HepG2 (cell line): ENCODE data around the gene RRP8. TPM values are rescaled to one million over a fixed set of nuclear protein-coding genes. Genes with fewer than 3 reads are reported as not detected.

Experiments used
- ATAC-seq: fragments of 200-7000 bp; cut with Tn5 transposase; 3 replicates; pipeline ENCODE4 v1.9.1; 2020; ENCODE audit warnings: mild to moderate bottlenecking, moderate library complexity
- BruUV-seq: library from RNA; stranded (reverse); fragments of 400-500 nt; replicated peaks from 2 replicates; lab custom pipeline; 2021; lab: Mats Ljungman, UMichigan
- CTCF ChIA-PET: fragments of 300-600 bp; formaldehyde crosslinking; extraction: SDS; loops from one replicate; lab custom pipeline; 2021; ENCODE audit warnings: low total read pairs, inconsistent platforms, low intra/inter-chr PET ratio; lab: Yijun Ruan, JAX
- POLR2A ChIA-PET: fragments of 350-600 bp; sonication (Branson Sonifier 250); formaldehyde crosslinking; loops from one replicate; lab custom pipeline; 2020; ENCODE audit warnings: antibody characterized with exemption, inconsistent platforms; lab: Yijun Ruan, JAX
- DNase-seq: peaks from one replicate; pipeline ENCODE4 v3.0.0-alpha.2; 2015; ENCODE audit warnings: low spot score
- FAIRE-seq: peaks from 3 replicates; lab custom pipeline; 2011; peaks lifted over from hg19 to GRCh38; lab: Jason Lieb, UNC
- H2AFZ ChIP-seq: one replicate; pipeline ENCODE4 v1.6.1; 2011; ENCODE audit warnings: low read length, inconsistent platforms
- H3K27ac ChIP-seq: fragments of 300-600 bp; 3 replicates; pipeline ENCODE4 v1.8.0; 2011; ENCODE audit warnings: mixed run types, mild to moderate bottlenecking, mixed read lengths, low read length, inconsistent platforms; ENCODE audit not compliant: insufficient read depth; ENCODE audit errors: extremely low read length
- H3K27me3 ChIP-seq, 2 experiments: fragments of 200-600 bp in 1 of 2; 2 replicates in 1 of 2; 3 replicates in 1 of 2; pipeline versions ENCODE4 v1.6.0 to v1.8.0; 2011; ENCODE audit warnings: low read length in 2 of 2, mild to moderate bottlenecking in 2 of 2, moderate library complexity in 2 of 2, inconsistent platforms in 1 of 2; ENCODE audit not compliant: insufficient read depth in 2 of 2, control insufficient read depth in 1 of 2
- H3K36me3 ChIP-seq, 2 experiments: fragments of 200-600 bp in 1 of 2; replicated peaks in 1 of 2; 2 replicates in 1 of 2; 3 replicates in 1 of 2; pipeline versions ENCODE4 v1.5.1 to v1.8.0; 2011; ENCODE audit warnings: low read length in 2 of 2, inconsistent platforms in 1 of 2; ENCODE audit not compliant: insufficient read depth in 2 of 2, control insufficient read depth in 1 of 2
- H3K4me1 ChIP-seq: 2 replicates; pipeline ENCODE4 v1.5.1; 2012; ENCODE audit warnings: low read length, inconsistent platforms; ENCODE audit not compliant: insufficient read depth
- H3K4me2 ChIP-seq: 2 replicates; pipeline ENCODE4 v1.6.0; 2011; ENCODE audit warnings: low read depth, low read length, inconsistent platforms
- H3K4me3 ChIP-seq, 3 experiments: fragments of 200-600 bp in 1 of 3; sonication (generic), shearing (Covaris generic) in 1 of 3; replicated peaks in 1 of 3; 2 replicates each; pipeline ENCODE4 v1.5.1; 2011 to 2016; ENCODE audit warnings: low read length in 3 of 3, inconsistent platforms in 2 of 3, low read depth in 2 of 3, mild to moderate bottlenecking in 2 of 3, control low read depth in 1 of 3, mixed read lengths in 1 of 3; ENCODE audit not compliant: insufficient read depth in 1 of 3
- H3K79me2 ChIP-seq: one replicate; pipeline ENCODE4 v1.6.1; 2011; ENCODE audit warnings: low read length, inconsistent platforms; ENCODE audit not compliant: insufficient read depth
- H3K9ac ChIP-seq: 2 replicates; pipeline ENCODE4 v1.6.0; 2011; ENCODE audit warnings: mild to moderate bottlenecking, low read depth, low read length, inconsistent platforms; ENCODE audit not compliant: insufficient read depth
- H3K9me3 ChIP-seq: 2 replicates; pipeline ENCODE4 v1.5.1; 2012; ENCODE audit warnings: mild to moderate bottlenecking, low read length
- H4K20me1 ChIP-seq: 2 replicates; pipeline ENCODE4 v1.6.0; 2011; ENCODE audit warnings: inconsistent platforms, mild to moderate bottlenecking, low read length, moderate library complexity; ENCODE audit not compliant: insufficient read depth
- ATAD3A ChIP-seq: sonication (generic); formaldehyde crosslinking; IDR thresholded peaks from 2 replicates; pipeline ENCODE4 v1.4.0; 2020; ENCODE audit warnings: missing genetic modification reagents
- ATF4 ChIP-seq, 2 experiments: fragments of 450-650 bp in 1 of 2; sonication (generic) in 1 of 2; formaldehyde crosslinking; IDR thresholded peaks; 2 replicates each; pipeline versions ENCODE4 v1.5.0 to v1.8.0; 2020 to 2022; ENCODE audit warnings: mild to moderate bottlenecking in 1 of 2, missing genetic modification reagents in 1 of 2
- CCAR2 ChIP-seq: fragments of 200-400 bp; formaldehyde crosslinking; optimal IDR thresholded peaks from 2 replicates; pipeline ENCODE3; 2018; ENCODE audit warnings: low read depth, mild to moderate bottlenecking, low read length, moderate library complexity
- CHD4 ChIP-seq: fragments of 200-600 bp; sonication (generic); IDR thresholded peaks from 2 replicates; pipeline ENCODE4 v1.7.0; 2017; ENCODE audit warnings: mild to moderate bottlenecking, low read length, borderline replicate concordance
- FLYWCH1 ChIP-seq: sonication (generic); formaldehyde crosslinking; IDR thresholded peaks from 2 replicates; pipeline ENCODE4 v1.8.1; 2023; ENCODE audit warnings: mild to moderate bottlenecking, missing genetic modification reagents
- GTF2F1 ChIP-seq: fragments of 150-350 bp; IDR thresholded peaks from 2 replicates; pipeline ENCODE4 v1.6.1; 2014; ENCODE audit warnings: low read length
- HHEX ChIP-seq: IDR thresholded peaks from 2 replicates; pipeline ENCODE4 v1.6.1; 2016; ENCODE audit warnings: control low read depth
- HMGA1 ChIP-seq: sonication (generic); formaldehyde crosslinking; conservative IDR thresholded peaks from 2 replicates; pipeline ENCODE4 v1.4.0; 2020; ENCODE audit warnings: missing genetic modification reagents
- HNF4G ChIP-seq, 2 experiments: sonication (generic) in 1 of 2; formaldehyde crosslinking in 1 of 2; IDR thresholded peaks; 2 replicates each; pipeline versions ENCODE4 v1.4.0 to v1.6.1; 2011 to 2020; ENCODE audit warnings: borderline replicate concordance in 2 of 2, low read depth in 2 of 2, mild to moderate bottlenecking in 2 of 2, low read length in 1 of 2, missing genetic modification reagents in 1 of 2, moderate library complexity in 1 of 2
- MATR3 ChIP-seq: sonication (generic); formaldehyde crosslinking; IDR thresholded peaks from 2 replicates; pipeline ENCODE4 v1.4.0; 2020; ENCODE audit warnings: missing genetic modification reagents
- PRPF4 ChIP-seq: fragments of 200-400 bp; formaldehyde crosslinking; IDR thresholded peaks from 2 replicates; pipeline ENCODE4 v1.6.1; 2016; ENCODE audit warnings: low read length, low read depth; ENCODE audit not compliant: poor library complexity, severe bottlenecking
- TP53 ChIP-seq: sonication (generic); formaldehyde crosslinking; conservative IDR thresholded peaks from 2 replicates; pipeline ENCODE4 v1.4.0; 2020; ENCODE audit warnings: missing genetic modification reagents
- ZMYM3 ChIP-seq: sonication (generic); formaldehyde crosslinking; IDR thresholded peaks from 2 replicates; pipeline ENCODE4 v1.5.1; 2020; ENCODE audit warnings: mild to moderate bottlenecking, missing genetic modification reagents
- ZNF282 ChIP-seq: fragments of 450-650 bp; IDR thresholded peaks from 2 replicates; pipeline ENCODE4 v1.6.1; 2018; ENCODE audit not compliant: partially characterized antibody
- ZNF296 ChIP-seq: sonication (generic); formaldehyde crosslinking; conservative IDR thresholded peaks from 2 replicates; pipeline ENCODE4 v1.5.0; 2020; ENCODE audit warnings: mild to moderate bottlenecking, missing genetic modification reagents
- ZNF770 ChIP-seq: sonication (generic); formaldehyde crosslinking; IDR thresholded peaks from 2 replicates; pipeline ENCODE4 v1.5.0; 2020; ENCODE audit warnings: mild to moderate bottlenecking, missing genetic modification reagents
- ZSCAN25 ChIP-seq: sonication (generic); formaldehyde crosslinking; IDR thresholded peaks from 2 replicates; pipeline ENCODE4 v1.8.0; 2022; ENCODE audit warnings: mild to moderate bottlenecking, missing genetic modification reagents
- ZSCAN29 ChIP-seq: sonication (generic); formaldehyde crosslinking; conservative IDR thresholded peaks from 2 replicates; pipeline ENCODE4 v1.4.0; 2020; ENCODE audit warnings: mild to moderate bottlenecking, missing genetic modification reagents
- WGBS: methylation state at CpG from one replicate; pipeline ENCODE4 v1.1.6; 2017; ENCODE audit warnings: low lambda C conversion rate; 5-methylcytosine and 5-hydroxymethylcytosine counted together
- in situ Hi-C: cut with HindIII; loops from 2 replicates; pipeline ENCODE4 v1.10.0; 2017; ENCODE audit warnings: low pct_unique_long_range_greater_than_20kb; ENCODE audit not compliant: extremely low pct_ligation_motif_present
- intact Hi-C: fragments of 100-400 bp; cut with micrococcal nuclease; formaldehyde crosslinking; loops from one replicate; pipeline ENCODE4 v1.10.0; 2022; ENCODE audit not compliant: unreplicated experiment
- polyA plus RNA-seq, 8 experiments: library from polyadenylated mRNA; depleted of rRNA in 3 of 8; stranded (reverse) in 7 of 8; unstranded in 1 of 8; fragments of >200 nt; fragmentation: Illumina TruSeq in 4 of 8; extraction: Trizol in 4 of 8; gene quantifications; 2 replicates each; pipeline versions ENCODE4 v1.2.1 to v1.2.3, GENCODE V29; 2011 to 2016; ENCODE audit warnings: low read depth in 4 of 8, missing spikeins in 1 of 8, mixed read lengths in 1 of 8; ENCODE audit not compliant: insufficient read depth in 1 of 8
- total RNA-seq, 5 experiments: library from RNA; depleted of rRNA; stranded (reverse); fragments of >200 nt; fragmentation: Illumina TruSeq; extraction: Trizol; gene quantifications; 2 replicates each; pipeline ENCODE4 v1.2.3, GENCODE V29; 2016; ENCODE audit warnings: low read depth in 1 of 5

RRP8 gene
- total and polyA plus RNA-seq, 2 of the 13 experiments (the other 11 are each of a cell fraction or from before 2014, with no cell fraction given): 7.2 to 21.6 TPM

- no peak for FAIRE-seq
- in situ Hi-C loops (no loop called here), intact Hi-C loops (no loop called here)
- ChIA-PET POLR2A (no interaction called here), CTCF (no interaction called here)
- H4K20me1 ChIP-seq: no peaks in the 10 kb centered on the region; the same call in 1 of the 2 replicates
- no peak overlapping the region for H3K4me2 ChIP-seq
- no peaks in the 10 kb centered on the region for H3K9me3 ChIP-seq
- no peak overlapping the region for H2AFZ ChIP-seq
- no TSS peak for BruUV-seq
- H3K27ac ChIP-seq: no peak overlapping the region
- no peak overlapping the region for H3K4me3 ChIP-seq
- DNase-seq: no peak
- WGBS: 2% methylated on average over 3 of the region's 3 CpGs
- peaks cover 15 to 94% of the 10 kb centered on the region in 2 experiments for H3K27me3 ChIP-seq
- H3K79me2 ChIP-seq: no peaks in the 10 kb centered on the region
- no peak for TF ChIP-seq HHEX (CRISPR knock-in tag)
- TF ChIP-seq GTF2F1: no peak
- no peak for TF ChIP-seq HMGA1
- no peak for TF ChIP-seq ATAD3A (CRISPR knock-in tag)
- no peak for TF ChIP-seq CCAR2
- no peak for TF ChIP-seq ZNF296
- no peak for TF ChIP-seq FLYWCH1 (CRISPR knock-in tag)
- TF ChIP-seq ZSCAN29 (CRISPR knock-in tag): no peak
- no peak for TF ChIP-seq ZNF282
- no peak for TF ChIP-seq PRPF4
- no peak for TF ChIP-seq ZSCAN25 (CRISPR knock-in tag)
- TF ChIP-seq HNF4G (IDR thresholded peaks at IDR 0.05; ENCODE audit: borderline replicate concordance, low read depth, low read length): no peak
- TF ChIP-seq HNF4G (CRISPR knock-in tag; IDR thresholded peaks at IDR 0.05; ENCODE audit: borderline replicate concordance, low read depth): no peak
- TF ChIP-seq MATR3: no peak
- no peak for TF ChIP-seq TP53
- no peak for TF ChIP-seq CHD4
- TF ChIP-seq ATF4 (CRISPR knock-in tag; IDR thresholded peaks at IDR 0.05): no peak
- TF ChIP-seq ZMYM3 (CRISPR knock-in tag): no peak
- no peak for TF ChIP-seq ZNF770
- H3K4me1 ChIP-seq: peaks cover 12% of the 10 kb centered on the region
- H3K36me3 ChIP-seq: no peaks in the 10 kb centered on the region
- H3K9ac ChIP-seq: no peak overlapping the region
- ATAC-seq: no peak
Observed at GRCh38 chr11:6652182-6652581, 48.8 kb upstream of the RRP8 start.
